ENCODE data around the gene PDGFC.

GRCh38 chr4:156733582-156733981 is 238.0 kb downstream of the PDGFC start:
- TF ChIP-seq EP300 (IDR thresholded peaks at IDR 0.05) (no peak), POLR2AphosphoS5 (IDR thresholded peaks at IDR 0.05) (no peak)

Measured in stomach (tissue), 4 donors.